ENCODE data around the gene GRM5.
"Not testable (repeated sequence)": the region's sequence is repeated elsewhere in the genome, so short reads cannot be mapped to it uniquely, and the experiment has no call there.

Gene GRM5

DNA sequence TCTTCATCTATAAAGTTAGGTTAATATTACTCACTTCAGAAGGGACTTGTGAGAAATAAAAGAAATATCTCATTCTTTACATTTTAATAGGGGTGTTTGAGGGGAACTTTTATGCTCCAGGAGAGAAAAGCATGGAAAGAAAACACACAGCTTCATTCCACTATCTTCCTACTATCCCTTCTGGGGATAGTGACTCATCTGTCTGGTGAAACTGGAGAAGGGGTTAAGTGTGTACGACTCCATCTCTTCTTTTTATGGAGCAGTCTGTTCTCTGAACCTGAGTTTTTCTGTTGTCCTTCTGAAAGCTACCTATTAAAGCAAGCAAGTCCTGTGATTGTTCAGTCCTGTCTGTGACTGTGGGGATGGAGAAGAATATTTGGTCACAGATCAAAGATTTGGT, 227.6 kb downstream of the GRM5 start:
- not testable (repeated sequence) for DNase-seq (ENCODE audit: low read depth in 2 of 2)

- DNase-seq (ENCODE audit: low read depth in 2 of 2) = not testable (repeated sequence)
Measured at GRCh38 chr11:88835709-88836108, 230.1 kb downstream of the GRM5 start.

- DNase-seq (ENCODE audit: low read depth in 2 of 2) = no peak
Measured at GRCh38 chr11:88831303-88831890, 234.4 kb downstream of the GRM5 start.

- no peak for DNase-seq (ENCODE audit: low read depth in 2 of 2)
Measured at GRCh38 chr11:88827018-88827676, 238.6 kb downstream of the GRM5 start.

DNA sequence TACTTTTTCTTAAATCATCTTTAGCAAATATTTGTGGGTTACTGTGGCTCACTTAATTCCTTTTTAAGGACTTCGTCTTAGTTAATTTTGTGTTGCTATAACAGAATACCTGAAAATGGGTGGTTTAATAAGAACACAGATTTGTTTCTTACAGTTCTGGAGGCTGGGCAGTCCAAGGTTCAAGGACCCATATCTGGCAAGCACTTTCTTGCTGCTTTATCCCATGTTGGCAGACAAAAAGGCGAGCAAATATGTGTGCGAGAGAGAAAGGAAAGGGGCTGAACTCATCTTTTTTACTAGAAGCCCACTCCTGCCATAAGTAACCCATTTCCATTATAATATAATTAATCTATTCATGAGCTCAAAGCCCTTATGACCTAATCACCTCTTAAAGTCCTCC, 246.2 kb downstream of the GRM5 start:
- DNase-seq (ENCODE audit: low read depth in 2 of 2) = no peak

GRCh38 chr11:88818978-88819377, 246.8 kb downstream of the GRM5 start:
- no peak for DNase-seq (ENCODE audit: low read depth in 2 of 2)

- DNase-seq (ENCODE audit: low read depth in 2 of 2) = no peak
Measured at GRCh38 chr11:88815505-88815904, 250.3 kb downstream of the GRM5 start.

DNA sequence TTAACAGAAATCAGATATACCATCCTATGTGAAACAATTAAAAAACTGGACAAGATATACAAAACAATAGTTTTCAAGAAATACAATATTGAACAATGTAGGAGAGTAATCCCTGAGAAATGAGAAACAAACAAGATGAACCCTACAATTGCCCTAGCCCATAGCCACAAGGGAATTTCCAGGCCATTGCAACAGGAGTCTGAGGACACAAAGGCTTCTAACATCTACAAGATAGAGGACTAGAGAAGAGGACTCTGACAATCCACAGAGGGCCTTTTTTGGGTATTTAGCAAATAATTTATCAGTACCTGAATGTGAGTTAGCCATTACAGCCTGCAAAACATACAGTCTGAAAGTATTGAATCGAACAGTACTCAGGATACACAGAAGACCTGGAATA, 251.7 kb downstream of the GRM5 start:
- DNase-seq (ENCODE audit: low read depth in 2 of 2) = no peak

DNA sequence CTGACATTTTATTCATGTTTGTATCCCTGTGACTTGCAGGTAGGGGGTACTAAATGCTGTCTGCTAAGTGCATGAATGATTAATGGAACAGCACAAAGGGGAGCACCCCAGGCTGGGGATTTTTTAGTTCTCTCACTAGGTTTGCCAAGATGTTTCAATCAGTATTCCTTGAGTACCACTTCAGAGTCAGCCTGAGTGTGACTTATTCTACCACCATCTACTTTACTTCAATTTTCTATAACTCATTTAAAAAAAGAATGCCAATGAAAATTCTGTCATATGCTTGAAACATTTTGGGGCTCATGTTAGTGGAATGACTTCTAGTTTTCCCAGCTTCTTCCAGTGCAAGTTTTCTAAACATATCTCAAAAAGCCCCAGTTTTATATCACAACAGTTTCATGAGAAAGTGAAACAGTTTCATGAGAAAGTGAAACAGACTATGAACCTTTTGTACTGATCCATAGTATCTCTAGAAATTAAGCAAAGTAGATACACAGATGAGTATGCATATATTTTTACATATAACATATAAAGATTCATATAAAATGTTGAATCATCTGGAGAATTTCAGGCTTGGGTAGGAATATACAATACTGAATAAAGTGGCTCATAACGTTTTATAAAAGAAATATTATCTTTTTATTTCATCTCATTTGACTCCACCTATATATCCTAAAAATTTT, 252.4 kb downstream of the GRM5 start:
- DNase-seq (ENCODE audit: low read depth in 2 of 2) = no peak

DNA sequence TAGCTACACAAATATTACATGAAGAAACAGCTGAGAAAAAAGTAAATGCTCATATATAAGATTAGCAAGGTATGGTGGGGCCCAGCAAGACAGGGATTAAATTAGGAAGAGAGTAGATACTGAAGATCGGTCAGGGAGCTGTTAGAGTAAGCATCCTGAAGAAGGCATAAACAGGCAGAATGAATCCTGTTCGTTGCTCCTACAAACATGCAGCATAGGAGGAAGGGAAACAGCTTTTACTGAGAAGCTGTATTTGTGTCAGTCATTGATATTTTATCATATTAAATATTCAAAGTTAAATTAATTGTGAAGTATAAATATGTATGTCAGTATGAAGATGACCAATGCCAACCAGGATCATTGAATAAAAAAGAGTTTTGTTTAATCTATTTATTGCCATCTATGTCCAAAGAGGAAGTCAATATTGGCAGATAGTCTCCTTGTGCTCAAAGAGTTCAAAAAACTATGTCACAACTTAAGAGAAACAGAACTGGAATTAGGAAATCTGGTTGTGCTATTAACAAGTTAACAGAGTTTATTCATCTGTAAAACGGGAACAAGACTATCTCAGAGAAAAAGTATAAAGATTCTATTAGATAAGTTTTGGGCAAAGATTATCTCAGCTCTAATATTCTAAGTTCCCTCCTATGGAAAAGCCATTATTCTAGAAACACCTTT, 255.2 kb downstream of the GRM5 start:
- DNase-seq (ENCODE audit: low read depth in 2 of 2) = no peak

GRCh38 chr11:88809126-88809525, 256.7 kb downstream of the GRM5 start:
- DNase-seq (ENCODE audit: low read depth in 2 of 2) = no peak

GRCh38 chr11:88807349-88807748, 258.4 kb downstream of the GRM5 start:
- no peak for DNase-seq (ENCODE audit: low read depth in 2 of 2)

DNA sequence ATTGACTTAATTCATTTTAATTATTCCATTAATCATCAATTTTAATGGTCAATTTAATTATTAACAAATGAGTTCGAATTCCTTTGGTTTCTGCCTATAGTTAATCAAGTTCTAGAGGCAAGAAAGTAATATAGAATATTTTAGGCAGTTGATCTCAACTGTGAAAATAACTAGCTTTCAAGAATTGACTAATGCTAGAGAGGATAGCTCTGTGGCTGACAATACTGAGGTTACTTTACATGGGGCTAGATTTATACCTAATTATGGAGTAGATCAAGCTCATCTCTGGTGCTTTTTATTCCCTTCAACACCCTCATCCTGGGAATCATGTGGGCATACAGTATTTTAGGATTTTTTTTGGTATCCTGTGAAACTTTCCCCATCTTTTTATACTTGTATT, 259.4 kb downstream of the GRM5 start:
- no peak for DNase-seq (ENCODE audit: low read depth in 2 of 2)

DNA sequence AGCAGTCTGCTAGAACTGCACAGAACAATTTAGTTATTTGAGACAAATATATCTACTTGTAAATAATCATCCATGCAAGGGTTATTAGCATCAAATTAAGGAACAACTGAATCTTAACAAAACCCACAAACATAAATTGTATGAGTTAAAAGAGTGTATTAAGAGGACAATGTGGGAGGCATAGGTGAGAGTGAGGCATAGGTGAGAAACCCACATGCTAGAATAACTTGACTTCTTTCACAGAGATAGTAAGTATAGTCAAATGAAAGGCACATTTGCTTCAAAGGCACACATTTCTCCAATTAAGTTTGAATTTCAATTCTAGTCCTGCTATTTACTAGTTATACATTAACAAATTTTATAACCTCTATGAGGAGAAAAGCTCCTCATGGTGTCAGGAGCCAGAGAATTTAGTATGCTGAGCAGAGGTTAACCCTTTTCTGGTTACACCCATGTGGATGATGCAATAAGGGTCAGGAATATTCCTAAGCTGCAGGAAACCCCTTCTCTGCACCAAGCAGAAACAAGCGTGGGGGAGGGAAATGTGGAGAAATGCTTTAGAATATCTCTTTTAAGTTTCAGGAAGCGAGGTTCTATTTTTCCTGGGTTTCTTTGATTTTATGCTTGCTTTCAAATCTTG, 264.2 kb downstream of the GRM5 start:
- DNase-seq (ENCODE audit: low read depth in 2 of 2) = no peak

DNA sequence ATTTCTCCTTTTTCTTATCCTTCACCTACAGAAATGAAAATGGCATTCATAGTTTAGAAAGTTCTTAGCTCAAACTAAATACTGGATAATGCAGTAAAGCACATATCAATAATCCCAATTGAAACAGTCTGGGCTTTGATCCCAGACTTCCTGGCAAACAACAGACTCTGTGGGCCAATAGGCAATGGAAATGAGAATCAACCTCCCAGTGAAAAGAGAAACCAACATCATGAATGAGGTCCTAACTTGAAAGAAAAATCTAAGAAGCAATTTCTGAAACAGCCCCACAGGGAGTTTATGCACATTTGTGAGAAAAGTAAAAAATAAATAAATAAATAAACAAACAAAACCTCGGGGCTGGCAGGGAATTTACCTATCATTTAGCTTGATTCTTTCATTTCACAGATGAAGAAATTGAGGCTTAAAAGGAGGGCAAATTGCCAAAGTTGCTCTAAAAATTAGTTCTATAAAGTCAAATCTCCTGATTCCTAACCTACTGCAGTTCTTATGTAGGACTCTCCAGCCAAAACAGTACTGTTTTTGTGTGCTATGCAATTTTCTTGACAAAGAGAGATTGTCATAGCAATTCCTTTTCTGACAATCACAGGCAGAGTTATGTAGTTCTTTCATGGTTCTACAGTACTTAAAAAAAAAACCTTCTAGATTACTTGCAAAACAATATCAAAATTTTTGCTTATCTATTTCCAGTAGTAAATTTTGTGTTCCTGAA, 265.8 kb downstream of the GRM5 start:
- DNase-seq (ENCODE audit: low read depth in 2 of 2) = no peak

- no peak for DNase-seq (ENCODE audit: low read depth in 2 of 2)
Measured at GRCh38 chr11:88790182-88790581, 275.6 kb downstream of the GRM5 start.

DNA sequence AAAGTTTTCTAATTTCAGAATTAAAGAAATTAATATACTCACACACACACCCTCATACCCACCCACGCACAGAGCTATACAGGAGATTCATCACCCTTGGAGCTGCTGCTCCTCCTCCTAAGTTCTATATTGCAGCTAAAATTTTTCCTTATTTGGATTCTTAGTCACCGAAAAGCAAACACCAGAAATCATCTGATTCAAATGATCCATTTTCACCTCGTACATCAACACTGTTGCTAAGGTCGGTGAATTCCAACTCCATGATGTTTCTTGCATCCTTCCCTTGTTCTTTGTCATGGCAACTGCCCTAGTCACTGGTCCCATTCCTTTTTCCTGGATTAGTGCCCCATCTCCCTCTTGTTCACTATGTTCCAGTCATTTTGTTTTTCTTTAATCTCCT, 286.2 kb downstream of the GRM5 start:
- DNase-seq (ENCODE audit: low read depth in 2 of 2) = no peak

DNA sequence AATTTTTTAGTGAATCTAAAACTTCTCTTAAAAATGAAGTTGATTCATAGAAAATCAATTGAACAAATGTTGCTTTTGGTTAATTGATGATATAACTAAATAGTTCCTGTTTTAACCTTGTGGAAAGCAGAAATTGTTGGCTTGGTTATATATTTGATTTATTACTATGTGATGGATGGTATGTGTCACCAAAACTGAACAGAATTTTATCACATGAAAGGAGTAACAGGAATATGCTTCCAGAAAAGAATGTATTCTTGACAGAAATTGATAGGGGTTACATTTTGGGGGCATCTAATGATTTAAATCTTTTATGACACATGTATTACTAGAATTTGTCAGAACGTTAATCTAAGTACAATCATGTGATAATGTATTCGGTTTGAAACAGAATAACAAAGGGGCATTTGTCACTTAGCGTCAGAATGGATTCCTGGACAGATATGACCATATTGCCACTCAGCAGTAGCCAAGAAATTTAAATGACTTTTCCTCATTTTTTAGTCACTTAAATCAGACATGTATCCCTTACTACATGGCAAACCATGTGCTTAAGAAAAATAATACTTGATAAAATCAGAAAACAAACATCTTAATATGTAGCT, 295.2 kb downstream of the GRM5 start:
- no peak for DNase-seq (ENCODE audit: low read depth in 2 of 2)

DNA sequence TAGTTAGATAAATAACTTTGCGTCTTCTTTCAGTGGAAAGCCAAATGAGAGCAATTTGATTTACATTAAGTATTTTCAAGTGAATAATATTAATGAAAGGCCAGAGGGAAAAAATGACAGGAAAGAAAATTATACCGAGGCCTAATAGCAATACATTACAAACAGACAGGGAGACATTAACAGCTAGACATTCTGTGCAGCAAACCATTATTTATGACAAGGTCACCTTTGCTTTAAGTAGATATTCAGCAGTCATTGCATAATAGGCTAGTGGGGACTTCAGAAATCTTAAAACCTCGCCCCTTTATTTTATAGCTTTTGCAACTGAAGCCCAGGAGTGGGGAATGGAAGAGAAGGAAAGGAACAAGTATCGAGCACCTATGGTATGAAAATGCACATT, 321.6 kb downstream of the GRM5 start:
- DNase-seq (ENCODE audit: low read depth in 2 of 2) = no peak

- no peak for DNase-seq (ENCODE audit: low read depth in 2 of 2)
Measured at GRCh38 chr11:88739524-88739923, 326.3 kb downstream of the GRM5 start.

GRCh38 chr11:88709567-88709966, 356.2 kb downstream of the GRM5 start:
- no peak for DNase-seq (ENCODE audit: low read depth in 2 of 2)

All from stimulated activated CD8-positive, alpha-beta memory T cell treated with anti-CD3 and anti-CD28 coated beads, Interleukin-15, amount 100 ng/mL, for 4 hours (primary cell).